SK-N-DZ (cell line): ENCODE measurements around the gene DIMT1. TPM values are rescaled to one million over a fixed set of nuclear protein-coding genes. Genes with fewer than 3 reads are reported as not detected.

Experiments used
- DNase-seq: peaks from one replicate; pipeline ENCODE4 v3.0.0-alpha.2; 2015; ENCODE audit warnings: low spot score
- polyA plus RNA-seq, 2 experiments: library from polyadenylated mRNA; depleted of rRNA; stranded (reverse); fragments of >200 nt; gene quantifications; 2 replicates each; pipeline ENCODE4 v1.2.3, GENCODE V29; 2014

DIMT1 gene
- 53.9 and 59.6 TPM in 2 replicates for polyA plus RNA-seq (2014; cell fraction: cytosol; rRNA removed)
- polyA plus RNA-seq (2014; cell fraction: nucleus; rRNA removed) = 84.2 and 87.8 TPM in 2 replicates

DNA sequence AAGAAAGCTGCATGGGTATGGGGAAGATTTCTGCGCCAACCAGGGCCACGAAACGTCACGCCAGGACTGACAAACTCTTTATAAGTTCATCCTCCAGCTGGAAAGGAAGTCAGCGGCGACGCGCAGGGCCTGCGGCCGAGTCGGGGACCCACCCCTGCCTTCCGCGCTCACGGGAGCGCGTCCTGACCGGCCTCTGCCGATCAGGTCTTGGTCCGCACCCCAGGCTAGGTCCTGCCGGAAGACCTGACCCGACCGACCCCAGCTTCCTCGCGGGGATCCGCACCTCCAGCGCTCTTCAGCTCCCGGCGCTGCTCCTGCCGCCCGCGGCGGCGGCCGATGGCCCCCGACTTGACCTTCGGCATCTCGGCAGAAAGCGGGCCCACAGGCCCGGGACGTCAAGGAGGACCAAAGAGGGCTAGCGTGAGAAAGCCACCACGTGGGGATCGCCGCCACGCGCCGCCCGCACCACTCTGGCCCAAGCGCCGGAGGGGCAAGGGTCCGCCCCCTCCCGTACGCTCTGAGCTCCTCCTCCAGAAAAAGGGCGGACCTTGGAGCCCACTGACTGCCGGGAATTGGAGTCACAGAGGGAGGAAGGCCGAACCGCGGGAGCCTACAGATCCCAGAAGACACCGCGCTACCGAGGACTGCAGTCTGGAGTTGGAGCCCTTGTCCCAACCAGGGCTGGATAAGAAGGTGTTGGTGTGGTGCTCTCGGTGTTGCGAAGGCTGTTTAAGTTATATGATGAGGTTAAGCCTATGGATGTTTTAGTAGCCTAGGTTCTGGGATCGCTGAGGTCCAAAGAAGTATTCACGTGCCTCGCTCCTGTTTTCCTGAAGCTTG, at the start of gene DIMT1:
TSS of gene DIMT1 (minus strand) at position 495 of the 840 bp plus-strand sequence. CDS start at position 362, 133 bp downstream.
- DNase-seq = peak; percentile 98

GRCh38 chr5:62450259-62450658, 46.6 kb upstream of the DIMT1 start:
- no peak for DNase-seq

GRCh38 chr5:62448528-62448927, 44.8 kb upstream of the DIMT1 start:
- DNase-seq = no peak

- DNase-seq = peak; percentile 29
These were observed 28.9 kb upstream of the DIMT1 start for GRCh38 chr5:62432621-62433064.

DNA sequence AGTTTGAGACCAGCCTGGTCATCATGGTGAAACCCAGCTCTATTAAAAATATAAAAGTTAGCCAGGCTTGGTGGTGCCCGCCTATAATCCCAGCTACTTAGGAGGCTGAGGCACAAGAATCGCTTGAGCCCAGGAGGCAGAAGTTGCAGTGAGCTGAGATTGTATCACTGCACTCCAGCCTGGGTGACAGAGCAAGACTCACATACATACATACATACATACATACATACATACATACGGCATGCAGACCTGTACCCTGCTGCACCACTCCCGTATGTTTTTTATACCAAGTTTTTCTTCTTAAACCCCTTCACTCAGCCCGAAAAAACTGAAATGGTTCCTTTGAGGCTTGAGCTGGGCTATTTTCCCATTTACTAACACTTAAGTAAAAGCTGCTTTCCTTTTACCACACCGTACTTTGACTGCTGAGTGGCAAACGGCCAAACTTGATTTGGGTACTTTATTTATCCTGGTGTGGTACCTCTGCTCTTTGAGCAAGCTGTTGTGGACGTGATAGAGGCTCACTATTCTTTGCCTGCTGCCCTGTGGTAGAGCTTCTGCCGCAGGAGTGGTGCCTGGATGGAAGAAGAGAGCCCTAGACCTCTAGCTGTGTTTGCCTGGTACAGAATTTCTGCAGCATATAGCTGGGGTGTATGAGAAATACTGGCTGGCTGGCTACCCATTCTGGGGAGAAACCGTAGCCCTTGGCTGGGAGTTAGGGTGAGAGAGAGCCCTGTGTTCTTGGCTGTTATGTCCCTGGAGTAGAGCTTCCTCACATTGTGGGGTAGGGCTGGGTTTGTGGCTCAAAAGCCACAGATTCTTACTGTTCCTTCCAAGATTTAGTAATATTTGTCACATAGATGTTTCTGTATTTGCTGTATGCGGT, 28.3 kb upstream of the DIMT1 start:
- DNase-seq = peak; percentile 8

- no peak for DNase-seq
These were observed 21.1 kb upstream of the DIMT1 start for GRCh38 chr5:62424763-62425162.

- no peak for DNase-seq
These were observed 17.7 kb upstream of the DIMT1 start for GRCh38 chr5:62421414-62421813.

- DNase-seq = no peak
These were observed 15.9 kb upstream of the DIMT1 start for GRCh38 chr5:62419609-62420008.

DNA sequence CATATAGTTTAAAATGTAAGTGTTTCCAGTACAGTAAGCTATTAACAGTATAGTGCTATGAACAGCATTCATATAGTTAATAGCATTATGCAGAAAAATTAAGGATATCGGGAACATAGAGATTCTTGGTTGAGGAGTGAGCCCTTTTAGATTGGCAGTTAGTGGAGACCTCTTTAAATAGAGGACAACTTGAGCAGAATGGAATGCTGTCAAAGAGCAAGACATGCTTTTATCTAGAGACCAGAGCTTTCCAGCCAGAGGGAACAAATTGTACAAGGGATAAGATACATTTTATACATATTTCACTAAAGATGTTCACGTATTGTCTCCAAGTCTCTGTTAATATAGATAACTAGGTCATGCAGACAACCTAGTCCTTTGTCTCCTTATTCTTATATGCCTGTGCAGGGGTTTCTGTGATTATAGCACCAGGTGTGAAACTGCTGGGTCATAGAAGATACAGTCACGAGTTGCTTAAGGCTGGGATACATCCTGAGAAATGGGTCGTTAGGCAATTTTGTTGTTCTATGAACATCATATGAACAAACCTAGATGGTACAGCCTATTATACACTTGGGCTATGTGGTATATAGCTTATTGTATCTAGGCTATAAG, 14.9 kb upstream of the DIMT1 start:
- DNase-seq = no peak

- no peak for DNase-seq
These were observed 10.0 kb upstream of the DIMT1 start for GRCh38 chr5:62413711-62414110.

DNA sequence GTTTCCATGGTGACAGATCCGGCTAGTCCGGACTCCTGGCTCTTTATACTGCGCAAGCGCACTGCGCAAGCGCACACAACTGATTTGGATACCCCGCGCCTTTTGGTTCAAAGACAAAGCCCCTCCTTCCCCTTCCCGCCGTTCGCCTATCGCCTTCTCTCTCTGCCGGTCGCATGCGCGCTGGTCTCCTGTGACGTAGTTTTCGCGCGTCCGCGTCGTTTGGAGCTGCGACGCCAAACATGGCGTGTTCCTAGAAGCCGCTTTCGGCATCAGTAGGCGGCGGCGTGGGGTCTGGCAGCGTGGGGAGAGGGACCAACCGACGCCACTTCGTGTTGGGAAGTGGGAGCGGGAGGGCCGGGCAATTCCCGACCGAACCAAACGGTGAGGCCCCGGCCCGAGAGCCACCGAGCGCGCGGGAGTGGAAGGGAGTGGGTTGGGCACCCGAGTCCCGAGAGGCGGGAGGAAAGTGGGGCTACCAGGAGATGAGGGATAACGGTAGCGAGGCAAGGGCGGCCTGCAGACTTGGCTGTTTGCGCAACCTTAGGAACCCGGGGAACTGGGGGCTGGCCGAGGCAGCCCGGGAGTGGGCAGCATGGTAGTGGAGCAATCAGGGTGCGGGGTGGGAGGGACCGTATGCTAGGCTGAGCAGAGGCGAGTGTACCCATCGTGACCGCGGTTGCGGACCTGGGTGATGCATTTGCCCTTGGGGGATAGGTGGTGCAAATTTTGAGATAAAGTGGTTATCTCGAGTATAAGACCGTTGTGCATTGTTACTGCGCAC, 9.0 kb upstream of the DIMT1 start, which contains the start of gene IPO11:
TSS of gene IPO11 (plus strand) at position 215 of the 781 bp plus-strand sequence. CDS start 24,517 bp downstream, outside the sequence.
- peak; percentile 100 for DNase-seq

DNA sequence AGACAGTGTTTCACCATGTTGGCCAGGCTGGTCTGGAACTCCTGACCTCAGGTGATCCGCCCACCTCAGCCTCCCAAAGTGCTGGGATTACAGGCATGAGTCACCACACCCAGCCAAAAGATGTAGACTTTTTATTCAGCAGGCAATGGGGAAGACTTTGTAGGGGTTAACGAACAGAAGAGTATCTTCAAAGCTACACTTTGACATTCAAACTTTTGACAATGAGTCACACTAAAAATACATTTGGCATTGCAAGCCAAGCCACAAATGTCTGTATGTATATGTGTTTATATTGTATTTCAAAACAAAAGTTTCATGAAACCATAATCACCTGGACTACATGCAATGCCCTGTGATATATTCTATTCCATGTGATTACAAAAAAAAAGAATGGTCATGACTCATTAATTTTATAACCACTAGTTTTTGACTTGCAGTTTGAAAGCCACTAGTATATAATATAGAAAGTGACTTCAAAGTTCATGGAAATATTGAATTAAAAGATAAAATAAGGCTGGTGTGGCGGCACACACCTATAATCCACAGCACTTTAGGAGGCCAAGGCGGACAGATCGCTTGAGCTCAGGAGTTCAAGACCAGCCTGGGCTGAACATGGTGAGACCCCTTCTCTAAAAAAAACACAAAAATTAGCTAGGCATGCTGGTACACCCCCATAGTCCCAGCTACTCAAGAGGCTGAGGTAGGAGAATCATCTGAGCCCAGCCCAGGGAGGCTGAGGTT, 8.3 kb downstream of the DIMT1 start:
- no peak for DNase-seq

DNA sequence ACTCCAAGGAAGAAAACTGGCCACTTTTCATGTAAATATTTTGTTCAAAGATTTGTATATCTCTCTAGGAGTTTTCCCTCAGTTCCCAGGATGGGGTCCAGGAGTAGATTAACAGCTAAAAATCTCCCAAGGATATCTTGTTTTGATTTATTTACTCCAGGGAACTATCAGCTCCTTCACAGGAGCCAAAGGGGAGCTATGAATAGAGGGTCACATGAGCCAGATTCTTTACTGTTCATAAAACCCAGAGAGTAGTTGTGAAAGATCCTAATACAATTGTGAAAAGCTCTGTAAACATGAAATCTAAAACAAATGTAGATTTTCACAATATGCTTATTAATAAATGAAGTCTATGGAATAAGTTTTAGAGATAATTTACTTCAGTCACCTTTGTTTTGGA, 16.9 kb downstream of the DIMT1 start:
- no peak for DNase-seq

DNA sequence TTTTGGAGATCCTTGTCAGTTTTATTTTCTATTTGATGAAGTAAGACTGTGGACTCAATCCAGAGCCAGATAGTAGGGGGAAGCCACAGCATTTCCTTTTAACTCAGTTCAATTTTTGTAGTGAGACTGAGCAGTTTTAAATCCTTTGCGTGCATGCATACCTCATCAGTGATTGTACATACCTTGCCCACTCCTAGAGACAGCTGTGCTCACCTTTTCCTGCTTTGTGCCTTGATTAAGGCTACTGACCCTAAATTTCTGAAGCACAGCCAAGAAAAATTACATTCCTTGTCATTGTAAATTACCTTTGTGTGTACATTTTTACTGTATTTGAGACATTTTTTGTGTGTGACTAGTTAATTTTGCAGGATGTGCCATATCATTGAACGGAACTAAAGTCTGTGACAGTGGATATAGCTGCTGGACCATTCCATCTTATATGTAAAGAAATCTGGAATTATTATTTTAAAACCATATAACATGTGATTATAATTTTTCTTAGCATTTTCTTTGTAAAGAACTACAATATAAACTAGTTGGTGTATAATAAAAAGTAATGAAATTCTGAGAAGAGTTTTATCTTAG, 17.8 kb downstream of the DIMT1 start:
- no peak for DNase-seq

DNA sequence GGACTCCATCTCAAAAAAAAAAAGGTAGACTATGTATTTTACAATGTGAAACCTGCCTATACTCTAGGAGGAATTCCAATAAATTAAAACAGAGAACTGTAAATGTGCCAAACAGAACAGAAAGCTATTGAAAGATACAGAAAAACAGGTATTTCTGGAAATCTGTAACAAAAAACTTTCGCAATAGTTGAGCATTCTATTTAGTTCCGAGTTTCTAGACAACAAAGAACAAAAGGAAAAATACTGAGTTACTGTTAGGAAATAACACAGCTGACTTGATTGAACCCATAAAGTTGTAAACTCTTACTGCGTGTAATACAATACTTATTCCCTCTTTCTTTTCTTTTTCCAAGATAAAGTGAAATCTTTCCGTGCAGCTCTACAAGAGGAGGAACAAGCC, 18.6 kb downstream of the DIMT1 start:
- DNase-seq = no peak

GRCh38 chr5:62376064-62376463, 27.6 kb downstream of the DIMT1 start:
- no peak for DNase-seq

DNA sequence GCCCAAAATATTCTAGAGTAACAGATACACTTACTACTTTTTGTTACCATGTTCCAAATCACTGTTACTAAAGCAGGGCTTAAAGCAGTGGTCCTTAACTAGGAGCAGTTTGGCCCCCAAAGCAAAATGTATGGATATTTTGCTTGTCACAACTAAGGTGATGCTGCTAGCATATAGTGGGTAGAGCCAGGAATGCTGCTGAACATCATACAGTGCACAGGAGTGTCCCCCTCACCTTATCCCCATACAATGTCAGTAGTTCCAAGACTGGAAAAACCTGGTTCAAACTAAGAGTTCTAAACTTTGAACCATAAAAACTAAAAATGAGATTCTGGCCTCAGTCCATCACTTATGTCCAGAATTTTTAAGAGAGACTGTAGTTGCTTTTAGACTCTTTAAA, 28.1 kb downstream of the DIMT1 start:
- no peak for DNase-seq

DNA sequence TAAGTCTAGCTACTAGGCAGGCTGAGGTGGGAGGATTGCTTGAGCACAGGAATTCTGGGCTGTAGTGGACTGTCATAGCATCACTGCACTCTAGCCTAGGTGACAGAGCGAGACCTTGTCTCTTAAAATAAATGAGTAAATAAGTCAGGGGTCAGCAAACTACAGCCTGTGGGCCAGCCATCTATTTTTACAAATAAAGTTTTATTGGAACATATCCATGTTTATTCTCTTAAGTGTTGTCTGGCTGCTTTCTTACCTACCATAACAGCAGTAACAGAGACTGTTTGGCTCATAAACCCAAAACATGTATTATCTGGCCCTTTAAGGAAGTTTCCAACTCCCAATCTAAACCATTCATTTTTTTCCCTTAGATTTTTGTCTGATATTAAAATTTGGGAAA, 29.6 kb downstream of the DIMT1 start:
- DNase-seq = no peak

- no peak for DNase-seq
These were observed 30.3 kb downstream of the DIMT1 start for GRCh38 chr5:62373382-62373781.

- DNase-seq = no peak
These were observed 31.1 kb downstream of the DIMT1 start for GRCh38 chr5:62372600-62372999.
